T-helper 22 cell (primary cell): ENCODE measurements around the gene LRRC3B.
"Not testable (repeated sequence)": the region's sequence is repeated elsewhere in the genome, so short reads cannot be mapped to it uniquely, and the experiment has no call there.

Experiments used
- DNase-seq: peaks from one replicate; pipeline ENCODE4 v3.0.0-alpha.2; 2020; ENCODE audit warnings: low read depth

LRRC3B gene

GRCh38 chr3:26622621-26623418 is at the start of gene LRRC3B:
Gene LRRC3B (plus strand): TSS chr3:26622772. CDS start chr3:26709673, 86,901 bp downstream.
- no peak for DNase-seq

- no peak for DNase-seq
These were observed 47.8 kb upstream of the LRRC3B start for GRCh38 chr3:26574766-26575165.

- DNase-seq: no peak
These were observed 43.5 kb upstream of the LRRC3B start for GRCh38 chr3:26579116-26579515.

GRCh38 chr3:26587571-26587970 is 35.0 kb upstream of the LRRC3B start:
- no peak for DNase-seq

- DNase-seq: no peak
These were observed 33.6 kb upstream of the LRRC3B start for GRCh38 chr3:26588931-26589330.

GRCh38 chr3:26589678-26590077 is 32.9 kb upstream of the LRRC3B start:
- no peak for DNase-seq

GRCh38 chr3:26590919-26591484 is 31.6 kb upstream of the LRRC3B start:
- no peak for DNase-seq

- no peak for DNase-seq
These were observed 30.6 kb upstream of the LRRC3B start for GRCh38 chr3:26591926-26592325.

- DNase-seq: no peak
These were observed 30.1 kb upstream of the LRRC3B start for GRCh38 chr3:26592451-26592850.

- DNase-seq: no peak
These were observed 26.2 kb upstream of the LRRC3B start for GRCh38 chr3:26596335-26596734.

- DNase-seq: not testable (repeated sequence)
These were observed 19.3 kb upstream of the LRRC3B start for GRCh38 chr3:26603311-26603710.

- not testable (repeated sequence) for DNase-seq
These were observed 18.8 kb upstream of the LRRC3B start for GRCh38 chr3:26603771-26604170.

- no peak for DNase-seq
These were observed 8.4 kb upstream of the LRRC3B start for GRCh38 chr3:26614006-26614685.

- no peak for DNase-seq
These were observed 1.4 kb upstream of the LRRC3B start for GRCh38 chr3:26621176-26621575.

GRCh38 chr3:26621906-26622620 is 509 bp upstream of the LRRC3B start:
- DNase-seq: no peak

GRCh38 chr3:26623419-26624208 is 1.0 kb downstream of the LRRC3B start:
- no peak for DNase-seq

GRCh38 chr3:26624209-26624765 is 1.7 kb downstream of the LRRC3B start:
- no peak for DNase-seq

- no peak for DNase-seq
These were observed 2.6 kb downstream of the LRRC3B start for GRCh38 chr3:26625187-26625586.

GRCh38 chr3:26627080-26627479 is 4.5 kb downstream of the LRRC3B start:
- DNase-seq: no peak

GRCh38 chr3:26628915-26629314 is 6.3 kb downstream of the LRRC3B start:
- DNase-seq: no peak

- DNase-seq: no peak
These were observed 8.3 kb downstream of the LRRC3B start for GRCh38 chr3:26630669-26631389.
